D721Med (cell line): Measurements from ENCODE around the gene C22orf23.

Experiments
- DNase-seq: peaks from one replicate; pipeline ENCODE4 v3.0.0; 2011; ENCODE audit warnings: low spot score; ENCODE audit not compliant: insufficient read length
- FAIRE-seq: peaks from 2 replicates; lab custom pipeline; 2011; peaks lifted over from hg19 to GRCh38; lab: Jason Lieb, UNC
- TF ChIP-seq, protein P1 (sequence below): IDR thresholded peaks from 2 replicates; pipeline ENCODE4 v1.5.1; 2012; ENCODE audit warnings: mild to moderate bottlenecking, control low read depth; ENCODE audit not compliant: insufficient read depth; ENCODE audit errors: missing control alignments

Gene C22orf23

DNA sequence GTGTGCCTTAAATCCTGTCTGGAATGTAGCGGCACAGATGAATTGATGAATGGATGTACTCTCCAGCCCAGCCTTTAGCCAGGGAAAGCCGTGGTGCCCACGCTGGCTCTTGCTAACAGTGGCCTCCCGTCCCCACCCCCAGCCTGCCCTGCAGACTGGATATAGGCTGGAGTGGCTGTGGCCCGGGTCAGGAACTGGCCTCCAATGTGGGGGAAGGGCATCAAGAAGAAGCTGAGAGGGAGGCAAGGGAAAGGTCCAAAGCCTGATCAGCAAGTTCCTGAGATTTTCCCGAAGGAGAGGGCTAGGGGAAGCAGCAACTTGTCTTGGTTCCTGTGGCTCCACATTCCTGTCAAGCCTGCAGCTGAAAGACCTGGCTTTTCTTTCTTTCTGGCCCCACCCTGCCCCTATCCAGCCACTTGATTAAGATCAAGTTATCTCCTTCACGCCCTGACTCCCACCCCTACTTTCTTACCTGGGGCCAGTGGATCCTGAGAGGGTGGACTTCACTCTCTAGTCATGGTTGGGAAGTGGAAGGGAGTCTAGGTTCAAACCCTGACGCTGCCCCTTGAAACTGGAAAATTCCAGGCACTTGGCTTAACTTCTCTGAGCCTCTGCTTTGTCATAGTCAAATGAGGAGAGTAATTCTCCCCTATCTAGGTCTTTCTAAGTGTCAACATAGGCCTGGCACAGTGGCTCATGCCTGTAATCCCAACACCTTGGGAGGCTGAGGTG, 58.3 kb downstream of the C22orf23 start:
- TF ChIP-seq, protein P1, sequence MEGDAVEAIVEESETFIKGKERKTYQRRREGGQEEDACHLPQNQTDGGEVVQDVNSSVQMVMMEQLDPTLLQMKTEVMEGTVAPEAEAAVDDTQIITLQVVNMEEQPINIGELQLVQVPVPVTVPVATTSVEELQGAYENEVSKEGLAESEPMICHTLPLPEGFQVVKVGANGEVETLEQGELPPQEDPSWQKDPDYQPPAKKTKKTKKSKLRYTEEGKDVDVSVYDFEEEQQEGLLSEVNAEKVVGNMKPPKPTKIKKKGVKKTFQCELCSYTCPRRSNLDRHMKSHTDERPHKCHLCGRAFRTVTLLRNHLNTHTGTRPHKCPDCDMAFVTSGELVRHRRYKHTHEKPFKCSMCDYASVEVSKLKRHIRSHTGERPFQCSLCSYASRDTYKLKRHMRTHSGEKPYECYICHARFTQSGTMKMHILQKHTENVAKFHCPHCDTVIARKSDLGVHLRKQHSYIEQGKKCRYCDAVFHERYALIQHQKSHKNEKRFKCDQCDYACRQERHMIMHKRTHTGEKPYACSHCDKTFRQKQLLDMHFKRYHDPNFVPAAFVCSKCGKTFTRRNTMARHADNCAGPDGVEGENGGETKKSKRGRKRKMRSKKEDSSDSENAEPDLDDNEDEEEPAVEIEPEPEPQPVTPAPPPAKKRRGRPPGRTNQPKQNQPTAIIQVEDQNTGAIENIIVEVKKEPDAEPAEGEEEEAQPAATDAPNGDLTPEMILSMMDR, result no peak
- FAIRE-seq (no peak), DNase-seq (no peak)

DNA sequence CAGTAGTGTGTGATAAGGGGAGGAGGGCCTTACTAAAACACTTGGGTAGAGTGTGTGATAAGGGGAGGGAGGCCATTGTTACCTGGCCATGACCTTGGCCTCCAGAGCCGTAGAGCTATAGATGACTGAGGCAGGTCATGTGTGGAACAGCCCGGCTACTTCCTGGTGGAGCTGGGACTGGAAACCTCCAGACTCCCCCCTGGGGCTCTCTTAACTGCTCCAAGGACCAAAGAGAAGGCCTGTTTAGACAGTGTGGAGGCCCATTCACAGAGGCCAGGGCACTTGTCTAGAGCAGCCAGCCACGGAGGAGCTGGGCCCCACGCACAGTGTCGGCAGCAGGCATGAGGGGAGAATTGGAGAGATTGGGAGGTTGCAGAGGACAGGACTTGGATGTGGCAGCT, 59.8 kb downstream of the C22orf23 start:
- no peak for FAIRE-seq
- TF ChIP-seq, protein P1, result no peak
- DNase-seq, result no peak
